ENCODE results near the gene SNHG17. TPM values are rescaled to one million over a fixed set of nuclear protein-coding genes. Genes with fewer than 3 reads are reported as not detected.

The SNHG17 gene
- total and polyA plus RNA-seq, 9 of the 15 experiments (the other 6 are each of a cell fraction or from before 2014, with no cell fraction given) = 29.8 to 106 (median 57.7) TPM

- TF ChIP-seq CREB3L1 (IDR thresholded peaks at IDR 0.05; ENCODE audit: borderline replicate concordance, low read depth) (0 out of 2 replicates have a peak, but pooled peaks have one; percentile 22), ZNF785 (CRISPR knock-in tag; IDR thresholded peaks at IDR 0.05) (no peak), SP1 (CRISPR knock-in tag; IDR thresholded peaks at IDR 0.05) (no peak; the same call in 1 of the 2 replicates), TEAD4 (IDR thresholded peaks at IDR 0.05; ENCODE audit: low read length) (peak; percentile 49), TEAD4 (CRISPR knock-in tag; IDR thresholded peaks at IDR 0.05; ENCODE audit: borderline replicate concordance) (no peak), NRF1 (conservative IDR thresholded peaks at IDR 0.05 in 1 of 2, IDR thresholded peaks at IDR 0.05 in 1 of 2) (peak; percentile 100), SUPT5H (IDR thresholded peaks at IDR 0.05) (peak; percentile 66), EGR1 (conservative IDR thresholded peaks at IDR 0.05) (peak; percentile 50), ZNF696 (CRISPR knock-in tag; conservative IDR thresholded peaks at IDR 0.05) (no peak), CREB3 (tag; conservative IDR thresholded peaks at IDR 0.05; ENCODE audit: low read depth) (no peak), ZNF165 (CRISPR knock-in tag; IDR thresholded peaks at IDR 0.05; ENCODE audit: borderline replicate concordance) (no peak), SMAD3 (CRISPR knock-in tag; conservative IDR thresholded peaks at IDR 0.05) (no peak), SRF (CRISPR knock-in tag; IDR thresholded peaks at IDR 0.05) (peak in 1 of 2 experiments; percentile 91; a peak in 2 of 4 replicates), C11orf30 (IDR thresholded peaks at IDR 0.05; ENCODE audit: low read depth) (peak; percentile 59), CREM (IDR thresholded peaks at IDR 0.05; ENCODE audit: low read depth) (peak; percentile 89), ZBTB26 (CRISPR knock-in tag; IDR thresholded peaks at IDR 0.05) (0 out of 2 replicates have a peak, but pooled peaks have one; percentile 53), ASH1L (IDR thresholded peaks at IDR 0.05; ENCODE audit: borderline replicate concordance, low read depth, partially characterized antibody) (peak; percentile 5), MYNN (IDR thresholded peaks at IDR 0.05) (no peak), MYNN (CRISPR knock-in tag; IDR thresholded peaks at IDR 0.05) (no peak), POLR2B (IDR thresholded peaks at IDR 0.05; ENCODE audit: low read depth, partially characterized antibody) (peak; percentile 82), POLR2A (conservative IDR thresholded peaks at IDR 0.05) (peak; percentile 75), ATF7 (IDR thresholded peaks at IDR 0.05) (peak; percentile 89), SIN3A (IDR thresholded peaks at IDR 0.05; ENCODE audit: borderline replicate concordance in 2 of 2, control insufficient read depth in 1 of 2, low read depth in 2 of 2, low read length in 2 of 2) (peak; percentile 34 to 75; a peak in 2 of 4 replicates), SRSF7 (optimal IDR thresholded peaks at IDR 0.05; ENCODE audit: low read depth, low read length) (no peak), PTRF (tag; IDR thresholded peaks at IDR 0.05) (no peak), NCOA1 (IDR thresholded peaks at IDR 0.05; ENCODE audit: low read depth) (0 out of 2 replicates have a peak, but pooled peaks have one; percentile 37), MYC (IDR thresholded peaks at IDR 0.05; ENCODE audit: low read depth, low read length) (peak; percentile 66), MYC (CRISPR knock-in tag; IDR thresholded peaks at IDR 0.05; ENCODE audit: borderline replicate concordance, low read depth) (no peak)
These were observed 37.6 kb upstream of the SNHG17 start, which contains the start of gene RALGAPB (continued) for GRCh38 chr20:38472513-38473366.

Measured in K562 (cell line).